GM18526 (cell line): Measurements from ENCODE around the gene SNRK.

Experiments used
- POLR2A ChIP-seq: IDR thresholded peaks from 3 replicates; pipeline ENCODE4 v1.6.1; 2011; ENCODE audit not compliant: insufficient read length; ENCODE audit errors: extremely low read depth

Gene SNRK

DNA sequence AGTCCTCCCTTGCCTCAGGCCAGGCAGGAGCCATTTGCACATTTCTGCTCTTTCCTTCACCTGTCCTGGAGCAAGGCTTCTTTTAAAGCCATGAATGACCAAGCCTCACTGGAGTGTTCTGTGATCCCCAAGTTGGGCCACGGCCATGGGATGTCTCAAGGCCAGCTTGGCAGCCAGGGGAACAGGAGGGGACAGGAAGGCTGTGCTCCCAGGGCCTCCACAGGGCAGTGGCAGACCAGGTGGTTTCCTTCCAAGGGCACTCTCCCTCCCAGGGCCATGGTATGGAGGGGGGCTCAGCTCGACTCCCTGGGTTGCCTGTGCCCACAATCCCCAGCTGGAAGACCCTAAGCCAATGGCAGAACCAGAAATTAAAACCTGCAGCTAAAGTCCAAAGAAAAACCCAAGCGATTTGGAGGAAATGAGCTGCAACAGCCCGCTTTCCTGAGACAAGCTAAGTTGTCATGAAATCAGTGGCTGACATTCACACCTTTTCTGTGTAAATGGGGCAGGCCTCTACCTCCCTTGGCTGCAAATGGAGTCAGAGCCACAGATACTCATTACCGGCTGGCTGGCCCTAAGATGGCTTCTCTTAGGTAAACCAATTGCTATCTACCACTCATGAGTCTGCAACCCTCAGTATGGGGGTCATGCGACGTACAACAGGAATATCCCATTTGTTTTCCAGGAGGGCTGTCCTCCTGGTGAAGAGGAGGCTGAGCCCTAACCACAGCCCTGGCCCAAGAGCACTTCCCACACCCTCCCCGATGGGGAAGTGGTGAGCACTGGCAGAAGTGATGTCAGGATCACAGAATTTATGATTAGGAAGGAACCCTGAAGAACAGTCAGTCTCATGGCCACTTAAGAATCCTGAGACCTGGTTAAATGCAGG, 83.3 kb downstream of the SNRK start:
- no peak for TF ChIP-seq POLR2A

GRCh38 chr3:43370293-43370980, 84.1 kb downstream of the SNRK start:
- no peak for TF ChIP-seq POLR2A

- TF ChIP-seq POLR2A = no peak
Observed at GRCh38 chr3:43371494-43371893, 85.2 kb downstream of the SNRK start.

- TF ChIP-seq POLR2A = no peak
Observed at GRCh38 chr3:43372007-43372740, 85.8 kb downstream of the SNRK start.

DNA sequence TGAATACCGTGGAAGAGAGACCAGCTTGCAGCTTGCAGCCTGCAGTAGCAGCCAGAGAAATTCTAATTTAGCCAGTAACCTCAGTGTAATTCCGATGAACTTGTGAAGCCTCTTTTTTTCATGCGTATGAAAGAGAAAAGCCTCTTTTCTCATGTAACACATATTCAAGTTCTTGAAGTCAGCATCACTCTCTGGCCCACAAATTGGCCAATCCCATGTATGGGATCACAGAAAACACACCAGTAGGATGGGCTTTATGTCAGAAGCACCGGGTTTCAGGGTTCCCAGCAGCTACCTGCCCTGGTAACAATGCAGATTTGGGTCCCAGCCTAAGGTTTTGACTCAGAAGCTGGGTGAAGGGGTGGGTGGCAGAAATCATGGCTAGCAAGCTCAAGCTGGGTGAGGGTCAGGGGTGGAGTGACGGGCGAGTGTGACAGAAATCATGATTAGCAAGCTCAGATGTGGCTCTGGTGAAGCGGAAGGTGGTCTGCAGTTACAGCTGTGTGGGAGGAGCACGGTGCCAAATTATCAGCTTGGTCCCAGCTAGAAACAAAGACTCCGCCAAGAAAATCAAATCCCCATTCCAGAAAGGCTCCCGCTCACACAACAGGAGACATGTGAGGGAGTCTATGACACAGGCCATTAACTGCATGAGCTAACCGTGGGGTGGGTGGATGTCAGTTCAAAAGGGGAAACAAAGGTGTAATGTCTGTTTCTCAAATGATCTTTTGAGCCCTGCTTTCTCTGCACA, 86.6 kb downstream of the SNRK start:
- no peak for TF ChIP-seq POLR2A

- no peak for TF ChIP-seq POLR2A
Observed at GRCh38 chr3:43373560-43373928, 87.2 kb downstream of the SNRK start.

GRCh38 chr3:43378066-43378935, 92.0 kb downstream of the SNRK start:
- TF ChIP-seq POLR2A = no peak

GRCh38 chr3:43379343-43379742, 93.0 kb downstream of the SNRK start:
- no peak for TF ChIP-seq POLR2A

DNA sequence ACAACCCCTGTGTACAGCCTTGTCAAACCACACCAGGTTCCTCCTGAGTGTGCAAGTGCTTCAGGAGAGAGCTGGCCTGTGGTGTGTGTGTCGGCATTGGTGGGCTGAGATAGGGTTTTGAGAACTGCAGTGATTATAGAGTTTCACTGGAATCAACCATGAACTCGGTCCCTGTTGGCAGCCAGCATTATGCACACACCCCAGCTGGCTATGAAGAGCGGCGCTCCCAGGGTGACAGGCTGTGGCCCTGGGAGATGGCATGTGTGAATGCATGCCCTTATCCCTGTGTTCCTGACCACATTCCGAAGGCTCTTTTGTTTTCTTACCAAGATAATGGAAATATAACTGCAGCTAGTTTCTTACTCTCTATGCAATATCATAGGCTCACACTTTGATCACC, 101.8 kb downstream of the SNRK start:
- TF ChIP-seq POLR2A = no peak

- TF ChIP-seq POLR2A = no peak
Observed at GRCh38 chr3:43388915-43389314, 102.6 kb downstream of the SNRK start.

DNA sequence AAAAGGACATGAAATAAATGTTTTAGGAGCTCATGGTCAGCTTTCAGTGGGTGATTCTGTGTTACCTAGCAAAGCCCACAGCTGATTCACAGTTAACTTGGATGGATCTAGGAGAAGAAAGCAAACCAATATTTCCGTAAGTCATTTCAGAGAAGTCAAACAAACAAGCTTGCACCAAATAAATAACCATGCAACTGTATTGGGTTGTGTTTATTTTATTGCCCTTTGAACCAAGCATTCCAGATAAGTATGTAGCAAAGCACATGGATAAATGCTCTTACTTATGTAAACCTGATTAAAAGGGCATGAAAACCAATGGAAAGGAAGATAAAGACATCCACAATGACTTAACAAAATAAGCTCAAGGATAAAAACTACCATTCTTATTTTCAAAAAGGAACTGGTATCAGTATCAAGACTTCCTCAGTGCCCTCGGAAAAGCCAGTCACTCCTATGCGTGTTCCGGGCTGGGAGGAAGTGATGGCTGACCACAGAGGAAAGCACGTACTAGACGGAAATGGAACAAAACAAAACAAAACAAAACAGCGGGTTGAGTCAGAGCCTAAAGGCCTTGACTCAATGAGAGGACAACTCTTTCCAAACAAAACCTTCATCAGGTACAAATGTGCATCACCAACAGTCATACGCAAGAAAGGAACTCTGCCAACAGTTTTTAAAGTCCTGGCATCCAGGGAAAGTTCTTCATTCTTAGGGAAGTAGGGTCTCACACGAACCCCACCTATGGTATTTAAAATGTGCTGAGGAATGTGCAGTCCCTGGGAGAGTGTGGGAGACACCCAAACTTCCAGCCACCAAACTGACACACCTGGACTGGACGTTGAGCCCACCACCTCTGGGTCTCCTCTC, 103.3 kb downstream of the SNRK start:
- TF ChIP-seq POLR2A = no peak

GRCh38 chr3:43390255-43390588, 103.9 kb downstream of the SNRK start:
- TF ChIP-seq POLR2A = no peak

DNA sequence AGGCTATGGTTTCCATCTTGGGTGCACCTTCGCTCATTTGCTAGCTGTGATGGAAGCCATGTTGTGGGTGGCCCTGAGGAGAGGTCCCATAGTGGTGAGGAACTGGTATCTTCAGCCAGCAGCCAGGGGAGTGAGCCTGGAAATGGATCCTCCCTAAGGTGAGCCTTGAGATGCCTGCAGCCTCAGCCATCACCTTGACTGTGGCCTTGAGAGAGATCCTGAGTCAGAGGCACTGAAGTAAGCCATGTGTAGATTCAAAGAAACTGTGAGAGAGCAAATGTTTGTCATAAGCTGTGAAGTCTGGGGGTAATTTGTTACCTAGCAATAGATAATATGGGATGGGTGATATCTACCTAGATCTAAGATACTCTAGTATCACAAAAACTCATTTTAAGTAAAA, 105.3 kb downstream of the SNRK start:
- TF ChIP-seq POLR2A = no peak

GRCh38 chr3:43394041-43394554, 107.8 kb downstream of the SNRK start:
- no peak for TF ChIP-seq POLR2A

GRCh38 chr3:43399034-43399433, 112.7 kb downstream of the SNRK start:
- no peak for TF ChIP-seq POLR2A
